ENCODE results near the gene GNAS-AS1. TPM values are rescaled to one million over a fixed set of nuclear protein-coding genes. Genes with fewer than 3 reads are reported as not detected.

The GNAS-AS1 gene
- total RNA-seq, 1 donor from 2014 or later: 1.3 TPM

DNA sequence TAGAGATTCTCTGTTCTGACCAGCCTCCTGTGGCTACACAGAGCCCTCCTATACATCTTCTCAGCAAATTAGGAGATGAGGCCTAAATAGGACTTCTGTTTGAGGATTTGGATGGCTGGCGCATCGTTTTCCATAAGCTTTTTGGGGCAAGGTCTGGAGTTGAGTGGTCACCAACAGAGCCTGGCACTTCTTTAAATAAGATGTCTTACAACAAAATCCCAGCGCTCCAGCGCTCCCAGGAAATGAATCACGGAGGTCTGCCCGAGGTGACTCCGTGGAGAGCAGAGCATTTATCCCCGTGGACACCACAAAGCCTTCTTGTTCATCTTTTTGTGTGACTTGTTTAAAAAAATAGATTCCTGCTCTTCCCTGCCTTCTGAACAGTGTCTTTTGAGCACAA is 75.3 kb downstream of the GNAS-AS1 start:
- no peaks in the 10 kb centered on the region for H3K36me3 ChIP-seq (ENCODE audit: control insufficient read depth, insufficient read depth, low read length)
- no peak for TF ChIP-seq CTCF (IDR thresholded peaks at IDR 0.05; ENCODE audit: insufficient read depth, low read length, poor library complexity, severe bottlenecking)
- DNase-seq (ENCODE audit: low read depth): no peak
- no peak overlapping the region for H3K4me3 ChIP-seq (ENCODE audit: low read depth, low read length)
- peaks cover 9% of the 10 kb centered on the region for H3K27me3 ChIP-seq (ENCODE audit: control insufficient read depth, insufficient read depth, low read length)

DNA sequence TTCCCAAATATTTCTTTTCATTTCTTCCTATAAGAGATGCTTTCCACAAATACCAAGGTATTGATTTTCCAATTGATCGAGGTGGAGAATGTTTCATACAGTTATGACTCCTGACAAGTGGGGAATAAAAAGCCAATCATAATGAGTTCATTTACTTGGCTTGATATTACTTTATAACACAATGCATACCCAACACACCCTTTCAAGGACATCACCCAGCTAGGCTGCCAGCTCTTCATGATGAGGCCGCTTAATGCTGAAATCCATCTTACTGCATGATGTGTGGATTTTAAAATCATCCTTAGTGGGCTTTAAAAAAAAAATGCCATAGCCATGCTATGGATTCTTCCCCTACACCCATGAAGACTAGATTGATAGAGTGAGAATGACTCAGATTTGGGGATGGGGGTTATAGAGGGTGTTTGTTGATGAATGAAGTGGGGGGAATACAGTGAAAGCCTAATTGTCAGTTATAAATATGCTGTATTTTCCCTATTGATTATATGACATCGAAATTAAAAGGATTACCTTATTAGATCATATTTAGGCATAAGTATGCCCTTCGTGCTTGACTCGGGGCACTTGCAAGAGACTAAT is 75.9 kb downstream of the GNAS-AS1 start:
- no peak overlapping the region for H3K4me3 ChIP-seq (ENCODE audit: low read depth, low read length)
- DNase-seq (ENCODE audit: low read depth): no peak
- TF ChIP-seq CTCF (IDR thresholded peaks at IDR 0.05; ENCODE audit: insufficient read depth, low read length, poor library complexity, severe bottlenecking): no peak
- H3K27me3 ChIP-seq (ENCODE audit: control insufficient read depth, insufficient read depth, low read length): peaks cover 7% of the 10 kb centered on the region
- no peaks in the 10 kb centered on the region for H3K36me3 ChIP-seq (ENCODE audit: control insufficient read depth, insufficient read depth, low read length)

DNA sequence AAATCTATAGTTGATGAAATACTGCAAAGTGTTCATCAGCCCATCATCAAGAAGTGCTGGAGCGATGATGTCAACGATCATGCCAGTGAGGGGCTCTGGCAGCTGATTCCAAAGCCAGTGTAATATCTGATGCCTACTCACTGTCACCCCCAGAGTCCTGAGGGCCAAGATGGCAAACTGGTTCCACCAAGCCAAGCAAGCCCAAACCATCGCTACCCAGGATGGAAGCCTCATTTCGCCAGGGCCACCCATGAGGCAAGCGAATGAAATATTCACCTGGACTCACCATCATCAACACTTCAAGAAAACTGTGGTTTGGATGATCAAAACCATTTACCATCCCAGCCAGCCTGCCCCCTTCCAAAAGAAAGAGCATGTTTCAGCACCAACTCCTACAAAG is 76.5 kb downstream of the GNAS-AS1 start:
- peaks cover 7% of the 10 kb centered on the region for H3K27me3 ChIP-seq (ENCODE audit: control insufficient read depth, insufficient read depth, low read length)
- H3K4me3 ChIP-seq (ENCODE audit: low read depth, low read length): no peak overlapping the region
- no peak for DNase-seq (ENCODE audit: low read depth)
- no peaks in the 10 kb centered on the region for H3K36me3 ChIP-seq (ENCODE audit: control insufficient read depth, insufficient read depth, low read length)
- no peak for TF ChIP-seq CTCF (IDR thresholded peaks at IDR 0.05; ENCODE audit: insufficient read depth, low read length, poor library complexity, severe bottlenecking)

DNA sequence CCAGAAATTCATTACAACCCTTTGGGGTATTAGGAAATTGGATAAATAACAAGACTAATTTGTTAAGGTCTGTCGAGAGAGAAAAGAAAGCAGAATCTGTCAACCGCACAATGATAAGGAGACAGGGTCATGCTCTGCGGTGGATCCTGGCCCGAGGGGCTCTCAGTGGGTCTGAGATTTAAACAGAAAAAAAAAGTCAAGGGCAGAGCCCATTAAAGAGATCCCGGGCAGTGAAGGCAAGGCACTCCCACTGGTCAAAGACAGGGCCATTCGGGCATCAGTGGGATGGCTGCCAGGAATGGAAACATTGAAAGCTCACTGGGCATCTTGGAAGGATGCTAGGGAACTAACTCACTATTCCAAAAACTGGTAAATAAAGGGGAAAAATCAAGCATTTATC is 77.9 kb downstream of the GNAS-AS1 start:
- TF ChIP-seq CTCF (IDR thresholded peaks at IDR 0.05; ENCODE audit: insufficient read depth, low read length, poor library complexity, severe bottlenecking): no peak
- Histone ChIP-seq H3K27me3 (ENCODE audit: control insufficient read depth, insufficient read depth, low read length) (peaks cover 7% of the 10 kb centered on the region), H3K4me3 (ENCODE audit: low read depth, low read length) (no peak overlapping the region), H3K36me3 (ENCODE audit: control insufficient read depth, insufficient read depth, low read length) (no peaks in the 10 kb centered on the region)
- DNase-seq (ENCODE audit: low read depth): no peak

Other genes starting within 250 kb of the GNAS-AS1 start
- 38.3 and 53.6 TPM in 2 replicates for gene STX16, start 199.6 kb downstream of the GNAS-AS1 start, total RNA-seq
- gene NPEPL1, start 158.1 kb downstream of the GNAS-AS1 start, total RNA-seq: 29.7 and 30.1 TPM in 2 replicates
- gene GNAS, start 1.8 kb upstream of the GNAS-AS1 start, total RNA-seq: 851 and 877 TPM in 2 replicates
- 43.7 and 49.2 TPM in 2 replicates for gene NELFCD, start 130.4 kb upstream of the GNAS-AS1 start, total RNA-seq
- 109 and 121 TPM in 2 replicates for gene CTSZ, start 156.4 kb upstream of the GNAS-AS1 start, total RNA-seq
- gene TUBB1, start 168.5 kb upstream of the GNAS-AS1 start, total RNA-seq: not detected in 2 replicates
- gene ATP5F1E, start 181.4 kb upstream of the GNAS-AS1 start, total RNA-seq: 26.9 and 33.8 TPM in 2 replicates
- gene PRELID3B, start 191.9 kb upstream of the GNAS-AS1 start, total RNA-seq: 61.5 and 79.3 TPM in 2 replicates